HEK293 (cell line): ENCODE data around the gene STRN4.

Experiments
- BCL6B ChIP-seq: fragments of 450-650 bp; formaldehyde crosslinking; IDR thresholded peaks from 2 replicates; pipeline ENCODE4 v1.5.1; 2017; ENCODE audit warnings: missing biosample characterization, missing genetic modification characterization
- CTCF ChIP-seq: fragments of 450-650 bp; formaldehyde crosslinking; IDR thresholded peaks from 2 replicates; pipeline ENCODE4 v1.5.1; 2016; ENCODE audit warnings: missing biosample characterization, missing genetic modification characterization
- EGR2 ChIP-seq: fragments of 450-650 bp; formaldehyde crosslinking; IDR thresholded peaks from 2 replicates; pipeline ENCODE4 v1.5.1; 2016; ENCODE audit warnings: low read depth, missing biosample characterization, missing genetic modification characterization
- FEZF1 ChIP-seq: fragments of 450-650 bp; formaldehyde crosslinking; IDR thresholded peaks from 2 replicates; pipeline ENCODE4 v1.5.1; 2016; ENCODE audit warnings: missing biosample characterization, missing genetic modification characterization
- GLI4 ChIP-seq: fragments of 450-650 bp; formaldehyde crosslinking; IDR thresholded peaks from 2 replicates; pipeline ENCODE4 v1.5.1; 2016; ENCODE audit warnings: missing biosample characterization, missing genetic modification characterization
- MEIS1 ChIP-seq: sonication (generic); formaldehyde crosslinking; IDR thresholded peaks from 2 replicates; pipeline ENCODE4 v1.8.1; 2022; ENCODE audit warnings: missing genetic modification reagents, mild to moderate bottlenecking, borderline replicate concordance
- MYNN ChIP-seq: fragments of 450-650 bp; formaldehyde crosslinking; IDR thresholded peaks from 2 replicates; pipeline ENCODE4 v1.5.1; 2016; ENCODE audit warnings: missing biosample characterization, missing genetic modification characterization, borderline replicate concordance
- PRDM1 ChIP-seq: fragments of 450-650 bp; formaldehyde crosslinking; IDR thresholded peaks from 2 replicates; pipeline ENCODE4; 2016; ENCODE audit warnings: missing biosample characterization, missing genetic modification characterization
- PRDM10 ChIP-seq: fragments of 450-650 bp; formaldehyde crosslinking; IDR thresholded peaks from 2 replicates; pipeline ENCODE4 v1.5.1; 2016; ENCODE audit warnings: missing biosample characterization, missing genetic modification characterization
- PRDM4 ChIP-seq: fragments of 450-650 bp; formaldehyde crosslinking; IDR thresholded peaks from 2 replicates; pipeline ENCODE4 v1.5.1; 2017; ENCODE audit warnings: missing biosample characterization, missing genetic modification characterization
- SP7 ChIP-seq: fragments of 450-650 bp; formaldehyde crosslinking; IDR thresholded peaks from 2 replicates; pipeline ENCODE4 v1.5.1; 2016; ENCODE audit warnings: missing biosample characterization, missing genetic modification characterization
- YY1 ChIP-seq: fragments of 450-650 bp; formaldehyde crosslinking; IDR thresholded peaks from 2 replicates; pipeline ENCODE4 v1.5.1; 2018; ENCODE audit warnings: missing biosample characterization, missing genetic modification characterization
- ZEB2 ChIP-seq: fragments of 450-650 bp; formaldehyde crosslinking; IDR thresholded peaks from 2 replicates; pipeline ENCODE4 v1.5.1; 2016; ENCODE audit warnings: missing biosample characterization, missing genetic modification characterization
- ZFHX2 ChIP-seq: fragments of 450-650 bp; formaldehyde crosslinking; conservative IDR thresholded peaks from 2 replicates; pipeline ENCODE4 v1.5.1; 2016; ENCODE audit warnings: missing biosample characterization, missing genetic modification characterization
- ZNF16 ChIP-seq: fragments of 450-650 bp; formaldehyde crosslinking; IDR thresholded peaks from 2 replicates; pipeline ENCODE4 v1.5.1; 2016; ENCODE audit warnings: low read depth, missing biosample characterization, missing genetic modification characterization
- ZNF341 ChIP-seq: fragments of 450-650 bp; formaldehyde crosslinking; IDR thresholded peaks from 2 replicates; pipeline ENCODE4; 2016; ENCODE audit warnings: low read depth, missing biosample characterization, missing genetic modification characterization
- ZNF623 ChIP-seq: fragments of 450-650 bp; formaldehyde crosslinking; IDR thresholded peaks from 2 replicates; pipeline ENCODE4 v1.5.1; 2016; ENCODE audit warnings: missing biosample characterization, missing genetic modification characterization
- ZNF629 ChIP-seq: fragments of 450-650 bp; formaldehyde crosslinking; IDR thresholded peaks from 2 replicates; pipeline ENCODE4 v1.5.1; 2017; ENCODE audit warnings: missing biosample characterization, missing genetic modification characterization
- ZNF692 ChIP-seq: fragments of 450-650 bp; formaldehyde crosslinking; IDR thresholded peaks from 2 replicates; pipeline ENCODE4 v1.5.1; 2016; ENCODE audit warnings: missing biosample characterization, missing genetic modification characterization
- ZXDB ChIP-seq: fragments of 450-650 bp; formaldehyde crosslinking; IDR thresholded peaks from 2 replicates; pipeline ENCODE4 v1.5.1; 2016; ENCODE audit warnings: missing biosample characterization, missing genetic modification characterization
- TF ChIP-seq, protein P1 (sequence below): fragments of 450-650 bp; formaldehyde crosslinking; IDR thresholded peaks from 2 replicates; pipeline ENCODE4 v1.5.1; 2016; ENCODE audit warnings: missing biosample characterization, missing genetic modification characterization
- TF ChIP-seq, protein P2 (sequence below): fragments of 450-650 bp; formaldehyde crosslinking; optimal IDR thresholded peaks from 2 replicates; pipeline ENCODE3; 2016; ENCODE audit warnings: missing biosample characterization, mild to moderate bottlenecking, missing genetic modification characterization
- TF ChIP-seq, protein P3 (sequence below): fragments of 450-650 bp; formaldehyde crosslinking; IDR thresholded peaks from 2 replicates; pipeline ENCODE4 v1.5.1; 2016; ENCODE audit warnings: missing biosample characterization, missing genetic modification characterization

STRN4 gene

GRCh38 chr19:46766569-46767317 is 20.5 kb upstream of the STRN4 start (continued):
- TF ChIP-seq, protein P1, sequence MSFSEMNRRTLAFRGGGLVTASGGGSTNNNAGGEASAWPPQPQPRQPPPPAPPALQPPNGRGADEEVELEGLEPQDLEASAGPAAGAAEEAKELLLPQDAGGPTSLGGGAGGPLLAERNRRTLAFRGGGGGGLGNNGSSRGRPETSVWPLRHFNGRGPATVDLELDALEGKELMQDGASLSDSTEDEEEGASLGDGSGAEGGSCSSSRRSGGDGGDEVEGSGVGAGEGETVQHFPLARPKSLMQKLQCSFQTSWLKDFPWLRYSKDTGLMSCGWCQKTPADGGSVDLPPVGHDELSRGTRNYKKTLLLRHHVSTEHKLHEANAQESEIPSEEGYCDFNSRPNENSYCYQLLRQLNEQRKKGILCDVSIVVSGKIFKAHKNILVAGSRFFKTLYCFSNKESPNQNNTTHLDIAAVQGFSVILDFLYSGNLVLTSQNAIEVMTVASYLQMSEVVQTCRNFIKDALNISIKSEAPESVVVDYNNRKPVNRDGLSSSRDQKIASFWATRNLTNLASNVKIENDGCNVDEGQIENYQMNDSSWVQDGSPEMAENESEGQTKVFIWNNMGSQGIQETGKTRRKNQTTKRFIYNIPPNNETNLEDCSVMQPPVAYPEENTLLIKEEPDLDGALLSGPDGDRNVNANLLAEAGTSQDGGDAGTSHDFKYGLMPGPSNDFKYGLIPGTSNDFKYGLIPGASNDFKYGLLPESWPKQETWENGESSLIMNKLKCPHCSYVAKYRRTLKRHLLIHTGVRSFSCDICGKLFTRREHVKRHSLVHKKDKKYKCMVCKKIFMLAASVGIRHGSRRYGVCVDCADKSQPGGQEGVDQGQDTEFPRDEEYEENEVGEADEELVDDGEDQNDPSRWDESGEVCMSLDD (tag by site-specific recombination), result peak; percentile 78
- TF ChIP-seq FEZF1 (tag by site-specific recombination) (no peak), ZNF16 (tag by site-specific recombination) (0 out of 2 replicates have a peak, but pooled peaks have one; percentile 31), SP7 (tag by site-specific recombination) (peak; percentile 45), PRDM10 (tag by site-specific recombination) (peak; percentile 86), ZNF341 (tag by site-specific recombination) (peak; percentile 99), ZXDB (tag by site-specific recombination) (peak; percentile 54; the same call in 1 of the 2 replicates), ZFHX2 (tag by site-specific recombination) (peak; percentile 43), GLI4 (tag by site-specific recombination) (no peak), PRDM1 (tag by site-specific recombination) (no peak), PRDM4 (tag by site-specific recombination) (0 out of 2 replicates have a peak, but pooled peaks have one; percentile 20), MEIS1 (CRISPR knock-in tag) (no peak), ZNF623 (tag by site-specific recombination) (peak; percentile 100), BCL6B (tag by site-specific recombination) (0 out of 2 replicates have a peak, but pooled peaks have one; percentile 17), ZEB2 (tag by site-specific recombination) (0 out of 2 replicates have a peak, but pooled peaks have one; percentile 37), CTCF (tag by site-specific recombination) (peak; percentile 90), MYNN (tag by site-specific recombination) (no peak), ZNF692 (tag by site-specific recombination) (0 out of 2 replicates have a peak, but pooled peaks have one; percentile 17), ZNF629 (tag by site-specific recombination) (no peak), YY1 (tag by site-specific recombination) (peak; percentile 37; the same call in 1 of the 2 replicates), EGR2 (tag by site-specific recombination) (peak; percentile 35; the same call in 1 of the 2 replicates)
- TF ChIP-seq, protein P2, sequence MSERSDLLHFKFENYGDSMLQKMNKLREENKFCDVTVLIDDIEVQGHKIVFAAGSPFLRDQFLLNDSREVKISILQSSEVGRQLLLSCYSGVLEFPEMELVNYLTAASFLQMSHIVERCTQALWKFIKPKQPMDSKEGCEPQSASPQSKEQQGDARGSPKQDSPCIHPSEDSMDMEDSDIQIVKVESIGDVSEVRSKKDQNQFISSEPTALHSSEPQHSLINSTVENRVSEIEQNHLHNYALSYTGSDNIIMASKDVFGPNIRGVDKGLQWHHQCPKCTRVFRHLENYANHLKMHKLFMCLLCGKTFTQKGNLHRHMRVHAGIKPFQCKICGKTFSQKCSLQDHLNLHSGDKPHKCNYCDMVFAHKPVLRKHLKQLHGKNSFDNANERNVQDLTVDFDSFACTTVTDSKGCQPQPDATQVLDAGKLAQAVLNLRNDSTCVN (tag by site-specific recombination), result peak; percentile 8
- TF ChIP-seq, protein P3, sequence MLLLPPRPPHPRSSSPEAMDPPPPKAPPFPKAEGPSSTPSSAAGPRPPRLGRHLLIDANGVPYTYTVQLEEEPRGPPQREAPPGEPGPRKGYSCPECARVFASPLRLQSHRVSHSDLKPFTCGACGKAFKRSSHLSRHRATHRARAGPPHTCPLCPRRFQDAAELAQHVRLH (tag by site-specific recombination), result peak; percentile 92
